Kidney glomerular epithelial cell (primary cell): ENCODE data around the gene TSPAN10.

Experiments used
- DNase-seq: peaks from one replicate; lab custom pipeline; 2025; lab: John Stamatoyannopoulos, UW

TSPAN10 gene

GRCh38 chr17:81687770-81688541, 51.0 kb downstream of the TSPAN10 start:
- no peak for DNase-seq

DNA sequence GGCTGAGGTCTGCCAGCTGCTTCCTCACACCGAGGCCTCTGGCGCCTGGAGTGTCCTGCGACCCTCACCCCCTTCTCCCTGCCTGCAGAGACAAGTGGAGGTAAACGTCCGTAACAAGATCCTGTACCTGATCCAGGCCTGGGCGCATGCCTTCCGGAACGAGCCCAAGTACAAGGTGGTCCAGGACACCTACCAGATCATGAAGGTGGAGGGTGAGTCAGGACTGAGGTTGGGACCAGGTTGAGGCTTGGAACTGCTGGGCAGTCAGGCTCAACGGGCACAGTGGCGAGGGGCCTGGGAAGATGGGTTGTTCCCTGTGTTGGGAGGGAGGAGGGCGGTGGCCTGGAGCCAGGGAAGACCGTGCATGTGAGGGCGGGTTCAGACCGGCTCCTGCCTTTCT, 51.6 kb downstream of the TSPAN10 start:
- DNase-seq: no peak

GRCh38 chr17:81690066-81690465, 53.1 kb downstream of the TSPAN10 start:
- no peak for DNase-seq

DNA sequence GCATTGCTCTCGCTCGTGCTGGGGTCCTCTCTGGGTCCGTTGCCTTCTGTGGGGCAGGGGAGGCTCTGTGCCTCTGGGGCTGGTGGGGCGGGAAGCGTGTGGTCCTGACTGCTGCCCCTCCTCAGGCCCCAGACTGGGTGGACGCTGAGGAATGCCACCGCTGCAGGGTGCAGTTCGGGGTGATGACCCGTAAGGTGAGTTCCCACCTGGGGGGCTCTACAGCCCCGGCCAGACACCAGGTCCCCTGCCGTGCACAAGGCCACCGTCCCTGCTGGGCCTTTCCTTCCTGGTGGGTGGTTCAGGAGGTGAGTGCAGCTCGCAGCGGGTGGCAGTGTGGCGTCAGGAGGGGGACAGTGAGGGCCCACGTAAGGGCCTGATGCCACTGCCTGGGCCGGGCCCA, 53.6 kb downstream of the TSPAN10 start:
- DNase-seq: no peak

- no peak for DNase-seq
Measured at GRCh38 chr17:81691196-81691595, 54.2 kb downstream of the TSPAN10 start.

DNA sequence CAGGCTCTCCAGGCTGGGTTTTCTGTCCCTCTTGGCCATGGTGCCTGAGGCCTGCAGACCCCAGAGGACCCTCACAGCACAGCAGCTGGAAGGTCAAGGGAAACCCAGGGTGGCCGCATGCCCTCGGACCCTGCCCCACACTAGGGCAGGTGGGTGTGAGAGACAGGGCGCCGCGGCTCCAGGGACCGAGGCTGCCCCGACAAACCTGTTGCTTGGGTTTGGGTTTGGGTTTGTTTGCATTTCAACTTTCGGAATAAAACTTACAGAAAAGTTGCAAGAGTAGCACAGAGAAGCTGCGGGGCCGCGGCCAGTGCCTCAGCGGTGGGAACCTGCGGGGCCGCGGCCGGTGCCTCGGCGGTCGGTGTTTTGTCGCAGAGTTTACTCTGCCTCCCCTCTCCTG, 54.6 kb downstream of the TSPAN10 start:
- no peak for DNase-seq

DNA sequence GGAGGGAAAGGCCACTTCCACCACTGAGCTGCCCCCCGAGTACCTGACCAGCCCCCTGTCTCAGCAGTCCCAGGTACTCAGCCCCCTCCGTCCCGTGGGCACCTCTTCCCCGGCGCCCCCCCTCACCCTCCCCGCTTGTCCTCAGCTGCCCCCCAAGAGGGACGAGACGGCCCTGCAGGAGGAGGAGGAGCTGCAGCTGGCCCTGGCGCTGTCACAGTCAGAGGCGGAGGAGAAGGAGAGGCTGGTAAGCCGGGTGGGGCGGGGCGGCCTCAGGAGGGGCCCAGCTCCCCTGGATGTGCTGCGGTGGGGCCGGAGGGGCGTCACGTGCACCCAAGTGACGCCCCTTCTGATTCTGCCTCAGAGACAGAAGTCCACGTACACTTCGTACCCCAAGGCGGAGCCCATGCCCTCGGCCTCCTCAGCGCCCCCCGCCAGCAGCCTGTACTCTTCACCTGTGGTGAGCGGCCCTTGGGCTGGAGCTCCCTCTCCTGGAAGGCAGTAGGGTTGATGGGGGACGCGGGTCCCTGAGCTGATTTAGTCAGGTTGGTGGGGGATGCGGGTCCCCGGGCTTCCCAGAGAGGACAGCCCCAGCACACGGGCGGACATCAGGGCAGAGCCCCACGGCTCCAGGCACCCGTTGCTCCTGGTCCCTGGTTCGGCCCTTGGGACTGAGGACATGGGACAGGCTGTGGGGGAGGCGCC, 56.7 kb downstream of the TSPAN10 start:
- DNase-seq: no peak

- no peak for DNase-seq
Measured at GRCh38 chr17:81694810-81695209, 57.8 kb downstream of the TSPAN10 start.

DNA sequence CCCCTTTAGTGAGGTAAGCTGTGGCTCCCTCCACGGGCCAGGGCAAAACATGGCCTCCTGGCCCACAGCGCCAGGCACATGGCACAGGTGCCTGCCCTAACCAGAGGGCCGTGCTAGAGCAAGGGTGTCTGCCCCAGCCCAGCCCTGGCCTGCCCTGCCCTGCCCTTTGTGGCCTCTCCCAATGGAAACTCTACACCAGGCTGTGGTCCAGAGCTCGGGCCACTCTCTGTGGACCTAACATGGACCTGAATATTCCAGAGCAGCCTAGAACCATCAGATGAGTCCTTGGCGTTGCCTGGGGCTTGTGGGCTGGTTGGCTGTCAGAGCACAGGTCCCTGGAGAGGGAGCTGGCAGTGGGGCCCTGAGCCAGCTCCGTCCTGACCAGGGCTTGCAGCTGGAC, 58.2 kb downstream of the TSPAN10 start:
- no peak for DNase-seq

DNA sequence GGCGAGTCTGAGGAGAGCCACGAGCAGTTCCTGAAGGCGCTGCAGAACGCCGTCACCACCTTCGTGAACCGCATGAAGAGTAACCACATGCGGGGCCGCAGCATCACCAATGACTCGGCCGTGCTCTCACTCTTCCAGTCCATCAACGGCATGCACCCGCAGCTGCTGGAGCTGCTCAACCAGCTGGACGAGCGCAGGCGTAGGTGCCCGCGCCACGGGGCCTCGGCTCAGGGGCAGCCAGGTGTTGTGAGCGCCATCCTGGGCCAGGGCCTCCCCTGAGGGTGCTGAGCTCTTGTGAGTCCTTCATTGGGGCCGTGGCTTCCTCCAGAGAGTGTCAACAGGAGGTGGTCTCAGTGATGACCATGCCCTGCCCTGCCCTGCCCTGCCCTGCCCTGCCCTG, 58.8 kb downstream of the TSPAN10 start:
- DNase-seq: no peak

DNA sequence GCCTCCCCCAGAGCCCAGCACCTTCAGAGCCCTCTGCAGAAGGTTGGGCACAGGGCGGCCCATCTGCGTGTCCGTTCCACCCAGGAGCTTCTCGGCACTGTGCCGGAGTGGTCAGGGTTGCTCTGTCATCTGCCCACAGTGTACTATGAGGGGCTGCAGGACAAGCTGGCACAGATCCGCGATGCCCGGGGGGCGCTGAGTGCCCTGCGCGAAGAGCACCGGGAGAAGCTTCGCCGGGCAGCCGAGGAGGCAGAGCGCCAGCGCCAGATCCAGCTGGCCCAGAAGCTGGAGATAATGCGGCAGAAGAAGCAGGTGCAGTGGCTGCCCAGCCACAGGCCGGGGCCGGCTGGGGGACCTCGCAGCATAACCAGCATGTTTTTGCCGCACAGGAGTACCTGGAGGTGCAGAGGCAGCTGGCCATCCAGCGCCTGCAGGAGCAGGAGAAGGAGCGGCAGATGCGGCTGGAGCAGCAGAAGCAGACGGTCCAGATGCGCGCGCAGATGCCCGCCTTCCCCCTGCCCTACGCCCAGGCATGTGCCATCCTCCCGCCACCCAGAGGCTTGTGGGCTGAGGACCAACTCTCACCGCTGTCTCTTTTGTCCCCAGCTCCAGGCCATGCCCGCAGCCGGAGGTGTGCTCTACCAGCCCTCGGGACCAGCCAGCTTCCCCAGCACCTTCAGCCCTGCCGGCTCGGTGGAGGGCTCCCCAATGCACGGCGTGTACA, 59.4 kb downstream of the TSPAN10 start:
- no peak for DNase-seq

DNA sequence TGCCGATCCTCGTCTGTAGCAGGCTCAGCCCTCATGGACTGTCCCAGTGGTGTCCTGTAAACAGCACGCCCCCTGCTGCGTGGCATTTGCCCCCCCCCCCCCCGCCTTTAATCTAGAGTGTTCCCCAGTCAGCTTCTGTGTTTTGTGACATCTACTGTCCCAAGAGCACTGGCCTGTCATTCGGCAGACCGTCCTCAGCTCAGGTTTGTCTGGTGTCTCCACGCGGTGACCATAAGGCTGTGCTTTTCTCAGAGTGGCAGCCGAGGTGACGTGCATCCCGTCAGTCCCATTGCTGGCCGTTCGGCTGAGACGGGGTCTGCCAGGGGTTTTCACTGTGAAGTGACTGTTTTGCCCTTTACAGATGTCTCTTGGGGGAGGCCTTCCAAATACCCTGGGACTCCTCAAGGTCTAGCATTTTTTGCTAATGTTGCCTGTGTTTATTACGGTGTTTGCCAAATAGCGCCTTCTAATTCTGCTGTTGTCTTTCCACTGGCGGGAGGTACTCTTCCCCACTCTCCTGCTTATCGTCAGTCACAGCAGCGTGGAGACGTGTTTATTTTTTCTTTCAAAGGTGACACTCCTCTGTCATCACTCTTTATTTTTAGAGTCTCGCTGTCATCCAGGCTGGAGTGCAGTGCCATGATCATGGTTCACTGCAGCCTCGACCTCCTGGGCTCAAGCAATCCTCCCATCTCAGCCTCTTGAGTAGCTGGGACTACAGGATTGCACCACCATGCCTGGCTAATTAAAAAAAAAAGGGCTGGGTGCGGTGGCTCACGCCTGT, 60.5 kb downstream of the TSPAN10 start:
- no peak for DNase-seq
